Bronchial epithelial cell (primary cell): ENCODE results near the gene HPS1. TPM values are rescaled to one million over a fixed set of nuclear protein-coding genes. Genes with fewer than 3 reads are reported as not detected.
A peak's percentile ranks its signal among the peaks of the same experiment; 100 is the strongest.

Experiments used
- DNase-seq: peaks from one replicate; pipeline ENCODE4 v3.0.0-alpha.2; 2010; ENCODE audit warnings: low read depth
- FAIRE-seq: peaks from 2 replicates; lab custom pipeline; 2011; peaks lifted over from hg19 to GRCh38; lab: Jason Lieb, UNC
- H3K27me3 ChIP-seq: 2 replicates; pipeline ENCODE4 v1.5.1; 2011; ENCODE audit warnings: low read length; ENCODE audit not compliant: control insufficient read depth, insufficient read depth
- H3K36me3 ChIP-seq: 2 replicates; pipeline ENCODE4 v1.5.1; 2011; ENCODE audit warnings: low read length; ENCODE audit not compliant: control insufficient read depth, insufficient read depth
- H3K4me3 ChIP-seq: 2 replicates; pipeline ENCODE4 v1.5.1; 2011; ENCODE audit warnings: mild to moderate bottlenecking, low read depth, low read length, control low read depth
- total RNA-seq: library from RNA; depleted of rRNA; stranded (reverse); fragments of >200 nt; gene quantifications from 2 replicates; pipeline ENCODE4 v1.2.1, GENCODE V29; 2014
- TF ChIP-seq, protein P1 (sequence below): IDR thresholded peaks from 2 replicates; pipeline ENCODE4 v1.5.1; 2011; ENCODE audit warnings: mild to moderate bottlenecking, moderate library complexity, low read length, control low read depth, inconsistent platforms; ENCODE audit not compliant: insufficient read depth, severe bottlenecking

HPS1 gene
- total RNA-seq, 1 donor from 2014 or later = 15.8 TPM

GRCh38 chr10:98429320-98430072, 17.2 kb downstream of the HPS1 start:
- peaks cover 17% of the 10 kb centered on the region for H3K36me3 ChIP-seq
- no peaks in the 10 kb centered on the region for H3K27me3 ChIP-seq
- TF ChIP-seq, protein P1, sequence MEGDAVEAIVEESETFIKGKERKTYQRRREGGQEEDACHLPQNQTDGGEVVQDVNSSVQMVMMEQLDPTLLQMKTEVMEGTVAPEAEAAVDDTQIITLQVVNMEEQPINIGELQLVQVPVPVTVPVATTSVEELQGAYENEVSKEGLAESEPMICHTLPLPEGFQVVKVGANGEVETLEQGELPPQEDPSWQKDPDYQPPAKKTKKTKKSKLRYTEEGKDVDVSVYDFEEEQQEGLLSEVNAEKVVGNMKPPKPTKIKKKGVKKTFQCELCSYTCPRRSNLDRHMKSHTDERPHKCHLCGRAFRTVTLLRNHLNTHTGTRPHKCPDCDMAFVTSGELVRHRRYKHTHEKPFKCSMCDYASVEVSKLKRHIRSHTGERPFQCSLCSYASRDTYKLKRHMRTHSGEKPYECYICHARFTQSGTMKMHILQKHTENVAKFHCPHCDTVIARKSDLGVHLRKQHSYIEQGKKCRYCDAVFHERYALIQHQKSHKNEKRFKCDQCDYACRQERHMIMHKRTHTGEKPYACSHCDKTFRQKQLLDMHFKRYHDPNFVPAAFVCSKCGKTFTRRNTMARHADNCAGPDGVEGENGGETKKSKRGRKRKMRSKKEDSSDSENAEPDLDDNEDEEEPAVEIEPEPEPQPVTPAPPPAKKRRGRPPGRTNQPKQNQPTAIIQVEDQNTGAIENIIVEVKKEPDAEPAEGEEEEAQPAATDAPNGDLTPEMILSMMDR = no peak
- H3K4me3 ChIP-seq = no peak overlapping the region
- FAIRE-seq = no peak
- DNase-seq = no peak

DNA sequence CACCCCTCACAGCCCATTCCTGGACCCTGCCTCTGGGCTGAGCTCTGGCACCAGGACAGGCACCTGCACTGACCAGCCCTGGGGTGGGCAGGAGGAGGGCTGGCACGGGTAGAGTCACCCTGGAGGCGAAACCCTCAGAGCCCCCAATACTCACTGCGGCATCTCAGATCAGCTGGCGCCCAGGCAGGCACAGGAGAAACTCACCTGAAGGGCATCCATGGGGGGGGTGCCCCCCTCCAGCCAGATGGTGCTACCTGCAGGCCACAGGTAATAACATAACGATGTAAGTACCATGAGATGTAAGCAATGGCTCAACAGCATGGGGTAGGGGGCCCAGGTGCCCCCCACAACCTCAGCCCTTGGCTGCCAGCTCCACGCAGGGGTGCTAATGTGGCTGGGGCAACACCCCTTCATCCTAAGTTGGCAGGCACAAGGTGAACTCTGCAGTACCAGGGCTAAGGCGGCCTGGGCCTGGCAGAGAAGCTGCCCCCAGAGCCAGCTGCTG, 19.7 kb downstream of the HPS1 start:
- no peak overlapping the region for H3K4me3 ChIP-seq
- peaks cover 19% of the 10 kb centered on the region for H3K36me3 ChIP-seq
- no peak for DNase-seq
- TF ChIP-seq, protein P1 = no peak
- H3K27me3 ChIP-seq = no peaks in the 10 kb centered on the region
- FAIRE-seq = no peak

DNA sequence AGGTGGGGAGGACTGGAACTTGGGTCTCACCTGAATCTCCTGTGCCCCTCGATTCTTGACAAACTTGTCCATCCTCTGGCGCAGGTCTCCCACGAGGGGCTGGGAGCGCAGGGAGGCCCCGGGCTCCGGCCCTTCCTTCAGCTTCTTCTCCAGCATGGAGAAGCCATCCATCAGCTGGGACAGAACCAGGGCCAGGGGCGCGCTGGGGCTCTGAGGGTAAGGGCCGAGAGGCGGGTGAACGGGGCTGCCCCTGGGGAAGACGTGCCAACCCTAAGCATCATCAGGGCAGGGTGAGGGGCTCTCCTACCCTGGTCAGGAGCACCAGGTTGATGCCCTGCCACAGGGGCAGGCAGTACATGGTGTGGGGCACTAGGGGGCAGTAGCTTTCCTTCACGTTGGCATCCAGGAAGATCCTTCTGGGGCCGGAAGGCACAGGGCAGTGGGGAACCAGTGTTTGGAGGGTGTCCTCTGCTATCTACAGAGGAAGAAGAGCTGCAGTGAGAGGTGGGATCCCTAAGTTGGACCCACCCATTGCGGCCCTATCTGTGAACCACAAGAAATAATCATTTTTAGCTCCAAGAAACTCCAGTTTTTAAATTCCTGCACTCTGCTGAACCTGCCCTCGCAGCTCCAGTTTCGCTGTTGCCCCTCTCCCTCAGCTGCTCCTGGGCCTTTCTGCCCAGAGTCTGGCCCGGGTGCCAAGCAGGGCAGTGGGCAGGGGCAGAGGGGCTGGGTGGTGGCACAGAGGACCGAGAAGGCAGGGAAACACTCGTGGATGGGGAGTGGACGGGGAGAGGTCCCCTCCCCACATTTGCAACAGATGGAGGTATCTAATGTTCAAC, 21.0 kb downstream of the HPS1 start:
- no peaks in the 10 kb centered on the region for H3K27me3 ChIP-seq
- peaks cover 16% of the 10 kb centered on the region for H3K36me3 ChIP-seq
- peak; percentile 34 for DNase-seq
- FAIRE-seq = peak; percentile 47
- H3K4me3 ChIP-seq = no peak overlapping the region
- TF ChIP-seq, protein P1 = peak; percentile 88

DNA sequence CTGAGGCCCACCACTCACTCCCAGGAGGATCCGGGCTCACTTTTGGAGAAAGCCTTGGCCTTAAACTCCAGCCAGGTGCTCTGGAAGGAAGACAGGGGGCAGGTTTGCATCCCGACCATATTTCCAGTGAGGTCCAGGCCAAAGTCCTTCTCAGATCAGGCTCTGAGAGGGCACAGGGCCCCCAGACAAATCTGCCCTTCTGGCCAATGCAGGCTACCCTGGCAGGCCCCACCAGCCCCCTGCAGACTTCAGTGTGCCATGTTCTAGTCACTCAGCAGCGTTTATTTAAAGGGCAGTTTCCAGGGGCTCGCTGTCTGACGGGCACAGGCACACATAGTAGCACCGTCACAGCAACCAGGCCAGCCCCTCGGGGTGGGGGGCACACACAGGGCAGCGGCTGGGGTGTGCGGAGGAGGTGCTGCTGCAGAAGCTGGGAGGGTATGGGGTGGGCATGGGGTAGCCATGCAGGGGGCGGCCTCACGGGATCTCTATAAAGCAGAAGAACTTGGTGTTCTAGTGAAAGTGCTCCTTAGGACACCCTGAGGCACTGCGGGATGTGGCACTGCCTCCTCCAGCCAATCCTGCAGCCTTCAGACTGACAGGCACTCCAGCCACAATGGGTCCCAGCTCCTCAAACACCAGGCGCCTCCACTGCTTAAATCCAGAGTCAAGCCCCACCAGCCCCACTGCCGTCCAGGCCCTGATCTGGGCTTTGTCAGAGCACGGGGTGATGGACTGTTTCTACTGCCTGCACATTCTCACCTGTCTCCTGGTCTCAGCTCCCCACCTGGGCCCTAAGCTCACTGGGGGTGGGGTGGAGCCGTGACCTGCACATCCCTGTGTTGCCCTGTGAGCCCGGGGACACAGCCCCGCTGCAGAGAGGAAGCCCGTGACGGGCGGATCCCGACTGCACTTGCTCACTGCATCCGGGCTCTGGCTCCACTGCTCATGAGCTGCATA, 22.2 kb downstream of the HPS1 start:
- Histone ChIP-seq H3K27me3 (no peaks in the 10 kb centered on the region), H3K4me3 (no peak overlapping the region), H3K36me3 (peaks cover 16% of the 10 kb centered on the region)
- TF ChIP-seq, protein P1 = no peak
- DNase-seq (no peak), FAIRE-seq (no peak)

- TF ChIP-seq, protein P1 = peak; percentile 47
- Histone ChIP-seq H3K4me3 (no peak overlapping the region), H3K27me3 (no peaks in the 10 kb centered on the region), H3K36me3 (peaks cover 16% of the 10 kb centered on the region)
- DNase-seq (peak; percentile 11), FAIRE-seq (no peak)
Observed at GRCh38 chr10:98423691-98424120, 23.0 kb downstream of the HPS1 start.
